Fibroblast of skin of left quadriceps (primary cell): ENCODE results near the gene INSL4.

ENCODE experiments used
- DNase-seq, 2 experiments: peaks; one replicate each; pipeline ENCODE4 v3.0.0-alpha.2; 2013; ENCODE audit warnings: low read depth in 2 of 2

Gene INSL4

GRCh38 chr9:5231212-5231611 is at the start of gene INSL4:
INSL4 (plus strand) TSS chr9:5231419; CDS start chr9:5231524, 105 bp downstream.
- no peak for DNase-seq

- DNase-seq = no peak
Measured at GRCh38 chr9:5184776-5185175, 46.4 kb upstream of the INSL4 start.

GRCh38 chr9:5185220-5185840 is 45.9 kb upstream of the INSL4 start, which contains the start of gene INSL6:
INSL6 (minus strand) TSS chr9:5185639; CDS start chr9:5185602, 37 bp downstream.
- DNase-seq = no peak

- peak; percentile 21 to 26 for DNase-seq
Measured at GRCh38 chr9:5186416-5187169, 44.6 kb upstream of the INSL4 start.

- DNase-seq = no peak
Measured at GRCh38 chr9:5188060-5188984, 42.9 kb upstream of the INSL4 start.

- no peak for DNase-seq
Measured at GRCh38 chr9:5191985-5192384, 39.2 kb upstream of the INSL4 start.

- no peak for DNase-seq
Measured at GRCh38 chr9:5193345-5193744, 37.9 kb upstream of the INSL4 start.

- DNase-seq = no peak
Measured at GRCh38 chr9:5195463-5195862, 35.8 kb upstream of the INSL4 start.

GRCh38 chr9:5205071-5205470 is 26.1 kb upstream of the INSL4 start:
- DNase-seq = no peak

GRCh38 chr9:5230554-5230953 is 665 bp upstream of the INSL4 start:
- DNase-seq = no peak

GRCh38 chr9:5263351-5264218 is 32.4 kb downstream of the INSL4 start:
- no peak for DNase-seq

- DNase-seq = no peak
Measured at GRCh38 chr9:5264219-5264595, 33.0 kb downstream of the INSL4 start.

GRCh38 chr9:5265939-5266338 is 34.7 kb downstream of the INSL4 start:
- no peak for DNase-seq

- DNase-seq = peak; percentile 44 to 52
Measured at GRCh38 chr9:5269249-5269715, 38.1 kb downstream of the INSL4 start.

- no peak for DNase-seq
Measured at GRCh38 chr9:5274770-5275169, 43.6 kb downstream of the INSL4 start.

GRCh38 chr9:5278486-5278885 is 47.3 kb downstream of the INSL4 start:
- no peak for DNase-seq
